Stimulated activated effector memory CD8-positive, alpha-beta T cell treated with anti-CD3 and anti-CD28 coated beads, Interleukin-12 subunit alpha, Interleukin-12 subunit beta, amount 100 ng/mL, for 72 hours (primary cell): ENCODE results near the gene CAMK1D.

ENCODE experiments used
- ATAC-seq: fragments of 150-1000 bp; cut with Tn5 transposase; 2 replicates; pipeline ENCODE4 v1.10.0; 2021
- DNase-seq, 2 donors: peaks; one replicate each; pipeline ENCODE4 v3.0.0; 2021 to 2022; ENCODE audit warnings: low spot score in 2 of 2
- H3K27ac Mint-ChIP-seq: one replicate; pipeline ENCODE4 v1.8.0; 2022; ENCODE audit warnings: mild to moderate bottlenecking, mixed read lengths
- H3K36me3 Mint-ChIP-seq: one replicate; pipeline ENCODE4 v1.8.0; 2022; ENCODE audit warnings: mild to moderate bottlenecking, mixed read lengths
- H3K4me1 Mint-ChIP-seq: one replicate; pipeline ENCODE4 v1.8.0; 2022; ENCODE audit warnings: mixed read lengths
- H3K4me3 Mint-ChIP-seq: one replicate; pipeline ENCODE4 v1.8.0; 2022; ENCODE audit warnings: mild to moderate bottlenecking, mixed read lengths
- H3K9me3 Mint-ChIP-seq: one replicate; pipeline ENCODE4 v1.8.0; 2022; ENCODE audit warnings: mixed read lengths

Gene CAMK1D

DNA sequence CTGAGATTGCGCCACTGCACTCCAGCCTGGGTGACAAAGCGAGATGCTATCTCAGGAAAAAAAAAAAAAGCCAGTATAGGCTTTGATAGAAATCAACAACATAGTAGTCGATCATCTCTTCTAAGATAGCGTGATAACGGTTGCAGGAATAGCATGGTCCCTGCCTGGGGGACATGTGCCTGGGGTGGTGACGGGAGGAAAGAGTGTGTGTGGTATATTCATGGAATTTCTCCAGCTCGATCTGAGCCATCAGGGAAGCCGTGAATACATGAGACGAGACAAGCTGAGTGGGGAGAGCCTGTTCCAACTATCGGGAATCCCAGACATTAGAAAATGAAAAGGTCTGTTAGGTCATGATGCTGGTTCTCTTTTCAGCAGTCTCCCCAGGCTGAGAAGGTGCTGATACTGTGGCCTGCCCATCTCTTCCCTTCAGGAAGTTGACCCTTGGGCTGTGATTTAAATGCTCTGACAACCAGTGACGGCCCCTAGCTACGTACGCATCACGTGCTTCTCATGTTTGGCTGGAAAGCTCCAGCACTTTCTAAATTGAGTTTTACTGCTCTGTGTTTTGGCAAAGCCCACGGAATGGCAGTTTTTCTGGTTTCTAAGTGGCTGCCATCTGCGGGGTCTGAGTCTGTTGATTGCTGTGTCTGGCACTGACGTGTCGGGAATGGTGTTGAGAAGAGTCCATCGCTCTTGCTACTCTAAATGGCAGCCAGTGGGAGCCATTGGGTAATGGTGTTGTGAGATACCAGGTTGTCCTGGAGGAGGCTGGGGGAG is 422.8 kb downstream of the CAMK1D start:
- no peaks in the 10 kb centered on the region for H3K9me3 Mint-ChIP-seq
- H3K36me3 Mint-ChIP-seq = peaks cover 12% of the 10 kb centered on the region
- H3K4me3 Mint-ChIP-seq = no peak overlapping the region
- peaks cover 5% of the 10 kb centered on the region for H3K4me1 Mint-ChIP-seq
- no peak for DNase-seq
- ATAC-seq = no peak
- H3K27ac Mint-ChIP-seq = no peak overlapping the region

DNA sequence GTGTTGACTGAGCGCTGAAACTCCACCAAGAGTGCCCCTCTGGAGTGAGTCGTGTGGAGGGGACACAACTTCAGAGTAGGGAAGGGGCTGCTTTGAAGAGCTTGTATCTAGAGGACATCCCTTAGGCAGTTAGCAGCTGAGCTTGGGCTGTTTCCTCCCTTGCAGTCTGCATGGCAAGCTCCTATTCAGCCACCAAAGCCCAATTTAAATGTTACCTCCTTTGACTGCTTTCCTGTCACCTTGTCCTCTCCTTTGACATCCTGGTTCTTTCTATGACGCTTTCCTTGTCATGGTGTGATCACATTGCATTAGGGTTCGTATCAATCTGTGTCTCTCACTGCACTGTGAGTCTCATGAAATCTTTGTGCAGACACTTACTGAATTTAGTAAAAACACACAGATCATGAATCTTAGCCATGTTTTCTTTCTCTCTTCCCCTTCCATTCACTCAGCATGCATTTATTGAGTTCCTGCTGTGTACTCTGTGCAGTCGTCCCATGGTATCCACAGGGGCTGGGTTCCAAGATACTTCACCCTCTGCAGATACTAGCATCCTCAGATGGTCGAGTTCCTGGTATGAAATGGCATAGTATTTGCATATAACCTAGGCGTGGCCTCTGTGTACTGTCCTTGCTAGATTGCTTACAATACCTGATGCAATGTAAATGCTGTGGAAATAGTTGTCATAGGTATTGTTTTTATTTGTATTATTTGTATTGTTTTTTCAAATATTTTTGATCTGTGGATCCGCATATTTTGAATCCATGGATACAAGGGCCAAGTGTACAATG is 423.6 kb downstream of the CAMK1D start:
- no peak for ATAC-seq
- Mint-ChIP-seq H3K36me3 (peaks cover 13% of the 10 kb centered on the region), H3K4me1 (peaks cover 12% of the 10 kb centered on the region), H3K27ac (no peak overlapping the region), H3K4me3 (no peak overlapping the region), H3K9me3 (no peaks in the 10 kb centered on the region)
- DNase-seq = no peak

DNA sequence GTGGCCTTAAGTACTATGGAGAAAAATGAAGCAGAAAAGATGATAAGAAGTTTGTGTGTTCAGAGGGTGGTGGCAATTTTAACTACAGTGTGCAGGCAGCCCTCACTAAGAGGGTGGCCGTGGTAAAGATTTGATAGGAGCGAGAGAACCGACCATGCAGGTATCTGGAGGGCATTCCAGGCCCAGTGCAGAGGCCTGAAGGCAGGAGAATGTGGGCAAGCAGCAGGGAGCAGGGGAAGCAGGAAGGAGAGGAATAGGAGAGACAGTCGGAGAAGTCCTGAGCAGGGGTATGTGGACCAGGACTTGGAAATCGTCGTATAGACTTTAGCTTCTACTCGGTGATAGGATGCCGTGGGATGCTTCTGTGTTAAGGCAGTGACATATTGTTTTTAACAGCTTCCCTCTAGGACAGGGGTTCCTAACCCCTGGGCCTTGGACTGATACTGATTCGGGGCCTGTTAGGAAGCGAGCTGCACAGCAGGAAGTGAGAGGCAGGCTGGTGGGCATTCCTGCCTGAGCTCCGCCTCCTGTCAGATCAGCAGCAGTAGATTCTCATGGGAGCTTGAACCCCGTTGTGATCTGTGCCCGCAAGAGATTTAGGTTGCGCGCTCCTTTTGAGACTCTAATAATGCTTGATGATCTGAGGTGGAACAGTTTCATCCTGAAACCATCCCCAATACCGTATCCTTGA is 425.0 kb downstream of the CAMK1D start:
- DNase-seq = no peak
- Mint-ChIP-seq H3K27ac (peak overlapping the region; percentile 43), H3K36me3 (peaks cover 13% of the 10 kb centered on the region), H3K4me3 (no peak overlapping the region), H3K4me1 (peaks cover 22% of the 10 kb centered on the region), H3K9me3 (no peaks in the 10 kb centered on the region)
- no peak for ATAC-seq

DNA sequence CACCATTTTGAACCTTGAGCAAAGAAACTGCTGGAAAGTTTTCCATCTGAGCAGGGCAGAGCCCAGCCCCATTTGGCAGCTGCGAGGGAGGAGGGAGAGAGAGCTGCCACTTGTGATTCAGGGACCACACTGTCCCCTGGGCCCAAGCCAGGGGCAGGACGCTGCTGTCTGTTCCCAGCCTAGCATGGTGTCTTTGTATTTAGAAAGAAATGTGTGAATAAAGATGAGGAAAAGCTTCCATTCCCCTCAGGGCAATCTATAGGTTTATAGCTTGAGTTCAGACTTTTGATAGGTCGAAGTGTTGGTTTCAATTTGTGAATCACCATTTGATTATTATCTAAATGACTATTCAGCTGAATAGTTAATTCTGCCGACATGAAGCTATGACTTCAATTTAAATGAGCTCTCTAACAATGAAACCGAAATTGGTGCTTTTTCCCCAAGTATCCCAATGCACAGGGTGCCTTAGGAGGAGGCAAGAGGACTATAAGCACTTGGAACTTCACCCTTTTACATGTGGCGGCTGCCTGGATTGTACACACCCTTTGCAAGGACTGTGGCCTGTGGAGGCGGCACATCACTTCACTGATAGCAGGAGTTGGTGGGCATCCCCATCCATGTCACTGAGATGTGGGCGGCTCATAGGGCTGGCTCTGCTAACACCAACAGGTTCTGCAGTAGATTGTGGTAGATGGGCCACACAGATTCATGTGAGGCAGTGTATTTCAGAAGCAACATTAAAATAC is 428.7 kb downstream of the CAMK1D start:
- DNase-seq (peak in 1 of 2 donors; percentile 51), ATAC-seq (peak; percentile 59)
- no peaks in the 10 kb centered on the region for H3K9me3 Mint-ChIP-seq
- H3K4me1 Mint-ChIP-seq = peaks cover 44% of the 10 kb centered on the region
- H3K27ac Mint-ChIP-seq = peak overlapping the region; percentile 82
- peaks cover 23% of the 10 kb centered on the region for H3K36me3 Mint-ChIP-seq
- peak overlapping the region; percentile 18 for H3K4me3 Mint-ChIP-seq

DNA sequence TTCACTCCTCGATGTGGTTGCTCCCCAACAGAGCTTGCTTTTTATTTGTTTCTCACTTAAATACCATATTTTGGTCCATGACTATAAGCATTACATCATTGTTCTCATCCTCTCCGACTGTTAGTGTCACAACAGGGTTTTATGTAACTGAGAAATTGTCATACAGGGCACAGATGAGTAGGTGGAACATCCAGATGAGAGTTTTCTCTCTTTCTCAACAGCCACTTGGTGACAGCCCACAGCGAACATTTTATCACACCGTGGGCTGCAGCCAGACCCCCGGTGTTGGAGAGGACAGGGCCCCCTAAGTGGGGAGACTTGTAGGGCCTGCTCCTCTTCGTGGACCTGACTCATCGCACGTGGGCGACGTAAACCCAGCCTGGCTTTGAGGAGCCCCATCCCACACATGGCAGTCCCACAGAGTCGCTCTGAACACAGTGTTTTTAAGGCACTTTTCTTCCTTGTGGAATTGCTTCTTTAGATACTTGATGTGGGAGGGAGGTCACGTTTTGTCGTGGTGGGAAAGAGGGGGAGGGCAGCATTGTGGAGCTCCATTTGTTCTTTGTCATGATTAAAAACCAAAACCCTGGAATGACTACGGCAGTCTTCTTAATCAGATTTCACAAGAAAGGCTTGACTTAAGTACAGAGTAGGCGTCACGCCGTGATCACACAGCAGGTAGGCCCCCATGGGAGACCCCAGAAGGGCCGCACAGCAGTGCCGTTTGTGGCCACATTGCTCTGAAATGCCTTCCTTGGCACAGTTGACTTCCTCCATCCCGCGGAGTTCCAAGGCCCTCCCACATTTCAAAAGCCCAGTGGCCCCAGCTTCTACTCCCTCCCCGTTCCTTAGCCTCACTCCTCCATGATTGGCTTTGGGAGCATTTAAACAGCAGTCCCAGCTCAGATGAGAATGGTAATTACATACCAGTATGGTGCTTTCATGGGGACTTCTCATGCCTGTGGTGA is 431.6 kb downstream of the CAMK1D start:
- H3K27ac Mint-ChIP-seq = peak overlapping the region; percentile 90
- H3K4me1 Mint-ChIP-seq = peaks cover 44% of the 10 kb centered on the region
- no peaks in the 10 kb centered on the region for H3K9me3 Mint-ChIP-seq
- ATAC-seq (peak; percentile 79), DNase-seq (peak; percentile 5 to 68)
- peaks cover 23% of the 10 kb centered on the region for H3K36me3 Mint-ChIP-seq
- H3K4me3 Mint-ChIP-seq = peak overlapping the region; percentile 30

DNA sequence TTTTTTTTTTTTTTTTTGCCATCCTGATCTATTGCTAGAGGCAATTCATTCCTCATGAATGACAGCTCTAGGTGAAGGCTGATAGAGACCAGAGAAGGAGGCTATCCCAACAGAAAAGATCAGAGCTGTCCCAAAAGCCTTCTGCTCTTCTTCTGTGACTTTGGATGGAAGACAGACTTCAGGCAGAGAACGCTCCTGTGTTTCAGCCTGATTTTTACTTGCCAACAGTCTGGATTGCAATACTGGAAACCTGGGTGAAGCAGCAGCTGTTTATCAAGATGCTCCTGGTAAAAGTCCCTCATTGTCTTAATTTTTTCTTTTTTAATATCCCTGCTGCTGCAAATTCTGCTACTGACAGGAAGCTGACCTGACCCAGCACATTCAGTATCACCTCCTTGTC is 432.6 kb downstream of the CAMK1D start:
- H3K4me1 Mint-ChIP-seq = peaks cover 41% of the 10 kb centered on the region
- H3K36me3 Mint-ChIP-seq = peaks cover 20% of the 10 kb centered on the region
- no peaks in the 10 kb centered on the region for H3K9me3 Mint-ChIP-seq
- DNase-seq (no peak), ATAC-seq (no peak)
- H3K27ac Mint-ChIP-seq = peak overlapping the region; percentile 77
- no peak overlapping the region for H3K4me3 Mint-ChIP-seq

DNA sequence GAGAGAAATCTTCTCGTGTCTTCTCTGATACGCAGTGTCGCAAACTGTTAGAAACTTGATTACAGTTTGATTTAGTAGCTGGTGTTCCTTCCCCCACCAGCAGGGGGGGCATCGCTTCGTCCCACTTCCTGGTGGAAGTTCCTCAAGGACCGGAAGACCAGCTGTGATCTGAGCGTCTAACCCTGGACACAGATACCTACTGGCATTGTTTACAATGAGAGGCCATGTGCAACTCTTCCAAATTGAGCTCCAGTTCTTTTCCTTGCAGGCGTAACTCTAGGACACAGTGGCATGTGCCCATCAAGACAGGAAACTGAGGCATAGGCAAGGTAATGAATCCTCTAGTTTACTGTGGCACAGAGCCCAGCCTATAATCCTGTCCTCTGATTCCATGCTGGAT is 433.2 kb downstream of the CAMK1D start:
- ATAC-seq (no peak), DNase-seq (peak; percentile 7 to 66)
- Mint-ChIP-seq H3K4me1 (peaks cover 37% of the 10 kb centered on the region), H3K4me3 (no peak overlapping the region), H3K36me3 (peaks cover 17% of the 10 kb centered on the region), H3K9me3 (no peaks in the 10 kb centered on the region), H3K27ac (peak overlapping the region; percentile 77)

DNA sequence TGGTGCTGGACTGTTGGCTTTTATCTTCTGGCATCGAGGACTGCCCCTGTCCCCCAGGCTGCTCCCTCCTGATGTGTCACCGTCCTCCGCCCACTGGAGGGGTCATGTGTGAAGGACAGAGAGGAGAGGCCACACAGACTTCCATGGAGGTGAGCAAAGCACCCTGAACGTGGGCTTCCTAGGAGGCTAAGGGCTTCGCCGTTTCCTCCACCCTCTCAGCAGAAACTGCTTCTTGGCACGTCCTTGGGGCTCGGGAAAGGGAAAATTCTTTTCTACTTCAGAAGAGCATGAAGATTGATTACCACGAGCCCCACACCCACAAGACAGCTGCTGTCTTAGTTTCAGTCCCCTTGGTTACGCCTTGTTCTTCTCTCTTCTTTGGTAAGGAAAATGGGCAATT is 433.9 kb downstream of the CAMK1D start:
- Mint-ChIP-seq H3K27ac (no peak overlapping the region), H3K36me3 (peaks cover 17% of the 10 kb centered on the region), H3K4me3 (no peak overlapping the region), H3K9me3 (no peaks in the 10 kb centered on the region), H3K4me1 (peaks cover 29% of the 10 kb centered on the region)
- ATAC-seq = no peak
- no peak for DNase-seq

DNA sequence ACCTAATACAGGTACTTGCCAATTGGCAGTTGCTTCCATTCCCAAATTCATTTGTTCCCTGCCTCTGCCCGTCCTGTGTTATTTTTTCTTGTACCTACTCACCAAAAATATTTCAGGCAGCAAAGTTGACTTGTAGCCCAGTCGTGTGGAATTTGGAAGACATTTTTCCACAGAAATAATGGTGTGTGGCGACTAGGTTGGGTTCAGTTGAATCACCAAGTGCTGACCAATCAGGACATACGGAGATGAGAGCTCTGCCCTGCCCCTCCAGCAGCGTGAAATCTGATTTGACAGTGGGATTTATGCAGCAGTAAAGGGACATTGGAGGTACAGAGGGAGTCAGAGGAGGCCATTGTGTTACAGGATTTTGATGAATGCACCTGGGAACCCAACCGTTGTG is 435.3 kb downstream of the CAMK1D start:
- Mint-ChIP-seq H3K36me3 (peaks cover 17% of the 10 kb centered on the region), H3K27ac (no peak overlapping the region), H3K4me1 (peaks cover 22% of the 10 kb centered on the region), H3K9me3 (no peaks in the 10 kb centered on the region), H3K4me3 (no peak overlapping the region)
- ATAC-seq = no peak
- DNase-seq = no peak

DNA sequence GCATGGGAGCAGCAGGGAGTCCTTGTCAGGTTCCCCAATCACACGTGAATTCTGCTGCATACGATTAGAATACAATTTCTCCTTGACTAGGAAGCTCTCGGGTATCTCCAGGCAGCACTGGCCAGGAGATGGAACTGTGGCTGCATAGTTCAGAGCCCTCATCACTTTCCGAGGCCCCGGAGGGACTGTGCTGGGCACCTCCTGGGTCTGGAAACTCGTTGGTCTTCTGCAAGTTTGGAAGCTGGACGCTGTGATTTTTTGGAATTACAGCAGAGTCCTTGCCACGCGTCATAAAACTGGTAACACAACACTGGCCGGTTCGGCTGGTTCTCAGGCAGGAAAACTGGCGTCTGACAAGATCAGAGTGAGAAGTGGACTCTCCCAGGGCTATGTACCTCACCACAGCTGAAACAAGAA is 436.1 kb downstream of the CAMK1D start:
- H3K4me3 Mint-ChIP-seq = no peak overlapping the region
- no peak overlapping the region for H3K27ac Mint-ChIP-seq
- DNase-seq (no peak), ATAC-seq (no peak)
- H3K36me3 Mint-ChIP-seq = peaks cover 20% of the 10 kb centered on the region
- no peaks in the 10 kb centered on the region for H3K9me3 Mint-ChIP-seq
- H3K4me1 Mint-ChIP-seq = peaks cover 19% of the 10 kb centered on the region

DNA sequence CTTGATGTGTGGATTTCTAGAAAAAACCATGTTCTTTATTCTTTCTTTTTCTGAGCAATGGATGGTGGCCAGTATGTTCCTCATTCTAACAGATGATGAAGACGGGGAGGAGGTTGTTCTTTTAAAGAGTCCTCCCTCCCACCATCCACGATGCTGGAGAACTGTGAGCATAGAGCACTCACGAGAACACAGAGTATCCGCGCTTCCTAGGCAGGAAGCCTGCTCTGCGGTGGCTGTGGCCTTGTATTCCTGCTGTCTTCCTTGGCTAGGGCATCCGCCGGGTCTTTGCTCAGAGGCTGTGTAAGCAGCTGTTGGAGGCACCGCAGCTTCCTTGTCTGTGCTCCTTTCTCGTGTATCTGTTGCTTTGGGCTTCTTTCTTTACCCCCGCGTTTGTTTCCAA is 437.9 kb downstream of the CAMK1D start:
- H3K4me3 Mint-ChIP-seq = no peak overlapping the region
- H3K9me3 Mint-ChIP-seq = no peaks in the 10 kb centered on the region
- peaks cover 4% of the 10 kb centered on the region for H3K4me1 Mint-ChIP-seq
- no peak for ATAC-seq
- no peak overlapping the region for H3K27ac Mint-ChIP-seq
- no peak for DNase-seq
- H3K36me3 Mint-ChIP-seq = peaks cover 7% of the 10 kb centered on the region

DNA sequence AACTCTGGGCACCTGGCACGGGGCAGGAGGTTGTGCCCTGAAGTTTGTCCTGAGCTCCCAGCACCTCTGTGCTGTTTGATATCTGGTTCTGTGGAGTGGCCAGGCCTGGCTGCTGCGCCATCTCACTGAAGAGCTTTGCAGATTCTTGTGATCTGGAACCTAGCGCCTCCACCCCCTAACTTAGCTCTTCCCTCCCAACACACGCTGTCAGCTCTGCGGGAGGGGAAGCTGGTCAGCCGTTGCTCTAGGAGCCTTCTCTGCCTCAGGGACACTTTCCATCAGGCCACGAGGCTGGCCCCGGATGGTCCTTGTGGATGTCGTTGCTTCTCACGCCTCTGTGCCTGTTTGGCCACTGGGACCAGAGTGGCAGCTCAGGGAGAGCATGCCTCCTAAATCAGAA is 438.9 kb downstream of the CAMK1D start:
- H3K36me3 Mint-ChIP-seq = peaks cover 7% of the 10 kb centered on the region
- H3K27ac Mint-ChIP-seq = no peak overlapping the region
- ATAC-seq (no peak), DNase-seq (no peak)
- H3K4me1 Mint-ChIP-seq = no peaks in the 10 kb centered on the region
- no peak overlapping the region for H3K4me3 Mint-ChIP-seq
- H3K9me3 Mint-ChIP-seq = no peaks in the 10 kb centered on the region

DNA sequence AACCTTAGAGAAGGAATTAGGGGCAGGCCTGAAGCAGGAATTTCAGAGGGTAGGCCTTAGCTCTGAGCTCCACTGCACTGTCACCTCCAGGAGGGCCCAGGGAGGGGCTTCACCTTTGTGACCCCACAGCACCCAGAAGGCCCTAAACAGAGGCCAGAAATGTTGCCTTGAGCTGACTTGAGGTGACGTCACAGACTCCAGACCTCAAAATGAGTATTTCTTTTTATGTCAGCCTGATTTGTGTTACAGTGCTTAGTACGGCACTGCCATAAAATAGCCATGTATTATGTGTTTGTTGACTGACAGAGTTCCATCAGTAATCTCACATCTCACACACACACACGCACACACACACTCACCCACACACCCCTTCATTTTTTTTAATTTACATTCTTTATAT is 440.9 kb downstream of the CAMK1D start:
- Mint-ChIP-seq H3K4me1 (no peaks in the 10 kb centered on the region), H3K36me3 (peaks cover 7% of the 10 kb centered on the region), H3K27ac (no peak overlapping the region), H3K4me3 (no peak overlapping the region), H3K9me3 (no peaks in the 10 kb centered on the region)
- ATAC-seq (no peak), DNase-seq (no peak)

DNA sequence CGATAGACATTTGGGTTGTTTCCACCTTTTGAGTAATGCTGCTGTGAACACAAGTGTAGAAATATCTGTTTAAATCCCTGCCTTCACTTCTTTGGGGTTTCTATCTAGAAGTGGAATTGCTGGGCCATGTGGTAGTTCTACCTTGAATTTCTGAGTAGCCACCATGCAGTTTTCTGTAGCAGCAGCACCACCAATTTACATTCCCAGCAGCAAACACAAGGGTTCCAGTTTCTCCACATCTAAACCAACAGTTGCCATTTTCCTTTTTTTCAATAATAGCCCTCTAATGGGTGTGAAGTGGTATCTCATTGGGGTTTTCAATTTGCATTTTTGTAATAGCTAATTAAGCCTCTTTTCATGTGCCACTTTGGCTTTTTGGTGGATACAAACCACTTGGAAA is 442.4 kb downstream of the CAMK1D start:
- Mint-ChIP-seq H3K36me3 (peaks cover 7% of the 10 kb centered on the region), H3K4me1 (no peaks in the 10 kb centered on the region), H3K4me3 (no peak overlapping the region), H3K27ac (no peak overlapping the region), H3K9me3 (no peaks in the 10 kb centered on the region)
- no peak for DNase-seq
- no peak for ATAC-seq
